Sciatic nerve (tissue), 2 donors: Measurements from ENCODE around the gene GRID2. TPM values are rescaled to one million over a fixed set of nuclear protein-coding genes. Genes with fewer than 3 reads are reported as not detected.

Experiments used
- ATAC-seq: fragments of 200-7000 bp; cut with Tn5 transposase; one replicate; pipeline ENCODE4 v1.9.1; 2020; ENCODE audit warnings: mild to moderate bottlenecking, moderate library complexity
- DNase-seq: peaks from one replicate; pipeline ENCODE4 v3.0.0-alpha.2; 2020; ENCODE audit warnings: low spot score
- intact Hi-C: fragments of 100-400 bp; cut with DNase I; formaldehyde crosslinking; loops from one replicate; pipeline ENCODE4 v1.14.2; 2022
- total RNA-seq: library from RNA; stranded (reverse); fragmentation: NEBNext Ultra II Directional; extraction: Animal tissue kit (Norgen Biotek cat#: 25700); gene quantifications from one replicate; pipeline ENCODE4 v1.2.1, GENCODE V29; 2021
- donor health status: DM: no; HTN: no; CAD: no.
- donor health status: DM: no; HTN: no; CAD: no.

Gene GRID2
- total RNA-seq, 1 donor from 2014 or later: 1.4 TPM

DNA sequence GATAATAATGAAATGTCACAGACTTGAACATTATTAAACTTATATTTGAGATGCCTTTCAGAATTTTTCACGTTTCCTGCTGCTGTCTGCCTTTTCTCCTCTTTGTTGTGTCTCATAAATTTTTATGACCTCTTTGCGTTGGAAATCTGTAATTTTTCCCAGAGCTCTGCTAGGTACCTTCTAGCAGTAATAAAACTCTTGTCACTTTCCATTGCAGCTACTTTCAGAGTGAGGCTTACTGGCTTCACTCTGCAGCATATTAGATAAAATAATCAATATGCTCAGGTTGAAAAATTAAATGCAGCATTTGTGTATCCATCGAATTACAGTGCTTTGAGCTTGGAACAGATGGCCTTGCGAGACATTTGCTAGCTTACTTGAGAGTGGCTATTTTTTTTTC lies 689.0 kb downstream of the GRID2 start:
- ATAC-seq (no peak), DNase-seq (no peak)
- intact Hi-C loops: no loop called here

- ATAC-seq (no peak), DNase-seq (no peak)
- intact Hi-C loops: no loop called here
These were observed 691.0 kb downstream of the GRID2 start for GRCh38 chr4:92994727-92995126.

DNA sequence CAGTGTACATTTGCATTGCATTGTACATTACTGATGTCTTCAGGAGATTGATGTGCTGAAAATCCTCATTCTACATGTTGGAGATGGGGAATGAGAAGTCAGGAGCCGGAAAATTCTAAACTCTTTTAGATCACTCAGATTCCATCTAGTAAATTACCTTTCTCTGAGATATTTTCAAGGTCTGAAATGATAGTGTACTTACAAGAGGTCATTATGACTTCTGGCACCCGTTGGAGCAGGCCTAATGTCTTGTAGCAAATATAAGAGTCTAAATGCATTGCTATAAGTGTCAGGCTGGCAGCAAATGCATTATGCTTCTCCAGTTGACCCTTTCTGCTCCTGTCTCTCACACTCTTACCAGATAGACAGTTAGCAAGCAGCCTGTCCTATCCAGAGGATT lies 692.8 kb downstream of the GRID2 start:
- DNase-seq (no peak), ATAC-seq (no peak)
- intact Hi-C loops: no loop called here

- intact Hi-C loops: no loop called here
- no peak for DNase-seq
- ATAC-seq: no peak
These were observed 697.1 kb downstream of the GRID2 start for GRCh38 chr4:93000910-93001309.

DNA sequence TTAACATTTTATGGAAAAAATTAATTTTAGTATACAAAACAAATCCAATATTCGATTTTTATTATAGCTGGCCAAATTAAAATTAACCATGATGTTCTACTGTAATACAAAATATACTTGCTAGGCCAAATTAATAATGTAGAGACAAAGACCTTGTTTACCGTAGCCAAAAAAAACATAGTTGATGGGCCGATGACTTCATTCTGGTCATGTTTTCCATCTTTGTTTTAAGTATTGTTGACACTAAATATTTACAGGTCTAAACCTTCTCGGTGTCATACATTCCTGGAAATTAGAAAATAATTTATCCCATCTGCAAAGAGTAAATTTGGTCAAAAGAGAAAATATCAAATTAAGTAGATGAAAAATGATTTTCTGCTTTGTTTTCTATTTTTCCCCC lies 698.5 kb downstream of the GRID2 start:
- intact Hi-C loops: no loop called here
- DNase-seq (no peak), ATAC-seq (no peak)

DNA sequence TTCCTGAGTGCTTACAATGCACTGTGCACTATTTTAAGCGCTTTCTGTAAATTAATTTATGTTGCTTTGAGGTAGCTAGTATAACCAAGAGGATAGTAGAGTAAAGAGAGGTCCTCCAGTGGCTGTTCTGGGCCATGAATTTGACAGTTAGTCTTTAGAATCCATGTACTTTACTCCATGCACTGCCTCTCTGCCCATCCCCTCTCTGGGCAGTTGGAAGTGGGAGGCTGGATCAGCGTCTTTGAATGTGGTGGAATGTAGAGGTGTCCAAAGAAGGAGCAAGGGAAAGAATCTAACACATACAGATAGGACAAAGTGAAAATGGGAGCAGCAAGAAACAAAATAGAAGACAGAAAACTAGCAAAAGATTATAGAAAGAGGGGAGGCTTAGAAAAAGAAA lies 712.6 kb downstream of the GRID2 start:
- intact Hi-C loops: no loop called here
- no peak for DNase-seq
- no peak for ATAC-seq

DNA sequence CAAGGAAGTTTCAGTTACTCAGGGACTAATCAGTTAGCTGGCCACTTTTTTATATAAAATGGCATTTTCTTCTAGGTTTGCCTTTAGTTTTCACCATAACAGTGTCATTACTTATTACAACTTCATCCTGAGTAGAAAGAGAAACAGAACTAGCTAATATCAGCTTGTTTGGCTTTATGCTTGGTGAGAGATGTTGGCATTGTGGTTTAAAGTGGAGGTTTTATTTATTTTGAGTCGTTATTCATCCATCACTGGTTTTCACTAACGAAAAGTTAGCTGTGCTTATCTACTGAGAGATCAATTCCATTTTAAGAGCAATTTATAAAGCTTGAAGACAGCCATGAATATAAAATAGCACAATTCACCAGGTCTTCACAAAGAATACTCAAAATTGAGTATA lies 714.5 kb downstream of the GRID2 start:
- intact Hi-C loops: no loop called here
- DNase-seq (no peak), ATAC-seq (no peak)

GRCh38 chr4:93018806-93019205 lies 715.0 kb downstream of the GRID2 start:
- ATAC-seq (no peak), DNase-seq (no peak)
- intact Hi-C loops: no loop called here

DNA sequence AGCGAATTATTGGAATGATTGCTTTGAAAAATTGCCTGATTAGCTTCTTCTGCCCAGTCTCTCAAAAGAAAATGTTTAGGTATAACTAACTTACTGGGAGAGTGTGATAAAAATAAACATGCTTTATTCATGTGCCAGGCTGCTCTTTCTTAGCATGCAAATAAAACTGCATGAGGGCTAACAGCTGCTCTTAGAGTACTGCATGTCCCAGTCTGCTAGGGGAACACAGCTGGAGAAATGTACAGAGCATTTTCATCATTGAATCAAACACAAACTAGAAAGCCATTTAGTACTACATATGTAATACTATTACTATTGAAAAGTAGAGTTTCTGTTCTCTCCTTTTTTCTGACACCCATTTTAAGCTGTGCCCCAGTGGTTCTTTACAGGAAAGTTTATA lies 726.0 kb downstream of the GRID2 start:
- ATAC-seq (no peak), DNase-seq (no peak)

DNA sequence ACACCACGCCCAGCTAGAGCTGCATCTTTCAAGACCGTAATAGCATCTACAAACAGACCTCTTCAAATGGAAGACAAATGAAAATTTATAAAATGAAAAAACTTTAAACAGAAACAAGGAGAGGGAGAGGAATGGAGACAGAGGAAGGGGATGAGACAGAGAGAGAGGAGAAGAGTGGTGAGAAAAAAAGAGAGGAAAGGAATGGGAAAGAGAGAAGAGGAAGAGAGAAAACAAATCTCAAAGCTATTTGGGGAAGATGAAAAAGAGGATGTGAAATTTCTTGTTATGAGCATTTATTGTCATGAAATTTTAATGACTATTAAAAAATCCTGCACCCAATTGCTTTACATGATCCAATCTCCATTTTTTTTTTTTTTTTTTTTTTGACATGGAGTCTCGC lies 726.9 kb downstream of the GRID2 start:
- DNase-seq (no peak), ATAC-seq (no peak)
- intact Hi-C loops: no loop called here

More for the DNA sequence above, 726.0 kb downstream of the GRID2 start:
- intact Hi-C loops: no loop called here

DNA sequence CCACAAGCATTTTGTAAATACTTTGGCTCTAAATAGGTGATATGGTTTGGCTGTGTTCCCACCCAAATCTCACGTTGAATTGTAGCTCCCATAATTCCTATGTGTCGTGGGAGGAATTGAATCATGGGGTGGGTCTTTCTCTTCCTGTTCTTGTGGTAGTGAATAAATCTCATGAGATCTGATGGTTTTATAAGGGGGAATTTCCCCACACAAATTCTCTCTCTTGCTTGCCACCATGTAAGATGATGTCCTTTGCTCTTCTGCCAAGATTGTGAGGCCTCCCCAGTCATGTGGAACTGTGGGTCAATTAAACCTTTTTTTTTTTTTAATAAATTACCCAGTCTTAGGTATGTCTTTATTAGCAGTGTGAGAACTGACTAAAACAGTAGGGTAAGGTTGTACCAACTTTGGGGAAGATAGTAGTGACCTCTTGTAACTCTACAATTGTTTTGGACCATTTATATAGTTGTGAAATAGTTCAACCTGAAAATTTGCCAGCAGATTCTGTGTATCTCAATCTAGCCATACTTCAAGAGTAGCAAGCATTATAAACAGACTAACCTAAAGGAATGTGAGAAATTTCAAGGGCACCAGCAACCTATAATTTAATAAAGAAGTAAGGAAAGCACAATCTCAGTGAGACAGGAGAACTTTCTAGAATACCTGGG lies 727.8 kb downstream of the GRID2 start:
- intact Hi-C loops: no loop called here
- no peak for DNase-seq
- no peak for ATAC-seq

DNA sequence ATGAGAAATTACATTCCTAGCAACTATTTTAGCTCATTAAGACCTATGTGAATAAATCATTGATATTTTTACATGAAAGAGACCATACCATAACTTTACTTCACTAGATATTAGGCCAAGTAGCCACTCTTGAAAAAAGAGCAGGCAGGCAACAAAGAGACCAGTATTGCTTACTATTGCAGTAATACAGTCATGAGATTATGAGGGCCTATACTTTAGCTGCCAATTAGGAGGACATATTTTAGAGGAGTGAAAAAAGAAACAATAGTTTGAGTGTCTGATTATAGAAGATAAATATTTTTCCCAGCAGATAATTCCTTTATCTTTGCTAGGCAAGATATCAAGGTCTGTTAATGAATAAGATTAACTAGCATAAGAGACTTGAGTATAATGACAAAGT lies 739.0 kb downstream of the GRID2 start:
- intact Hi-C loops: no loop called here

GRCh38 chr4:93053140-93053539 lies 749.4 kb downstream of the GRID2 start:
- intact Hi-C loops: no loop called here

More for the DNA sequence above, 739.0 kb downstream of the GRID2 start:
- DNase-seq: no peak
- ATAC-seq: no peak

GRCh38 chr4:93061826-93062225 lies 758.1 kb downstream of the GRID2 start:
- ATAC-seq (no peak), DNase-seq (no peak)
- intact Hi-C loops: no loop called here

More at GRCh38 chr4:93053140-93053539, 749.4 kb downstream of the GRID2 start:
- no peak for DNase-seq
- ATAC-seq: no peak

DNA sequence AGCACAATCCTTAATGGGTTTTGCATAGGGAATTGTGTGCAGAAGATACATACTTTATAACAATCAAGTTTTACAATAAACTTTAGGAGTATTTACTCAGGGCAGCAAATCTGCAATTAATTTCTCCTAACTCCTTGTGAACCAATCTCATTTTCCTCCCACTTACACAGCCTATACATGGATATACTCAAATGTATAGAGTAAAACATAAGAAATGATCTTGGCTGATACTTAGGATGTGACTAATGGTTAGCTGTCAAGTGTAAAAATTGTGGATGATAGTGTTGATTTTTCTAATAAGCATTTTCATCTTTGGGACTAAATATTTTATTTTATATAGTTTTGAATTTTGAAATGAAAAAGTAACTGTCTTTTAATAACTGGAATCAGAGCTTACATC lies 759.6 kb downstream of the GRID2 start:
- ATAC-seq (no peak), DNase-seq (no peak)
- intact Hi-C loops: no loop called here

DNA sequence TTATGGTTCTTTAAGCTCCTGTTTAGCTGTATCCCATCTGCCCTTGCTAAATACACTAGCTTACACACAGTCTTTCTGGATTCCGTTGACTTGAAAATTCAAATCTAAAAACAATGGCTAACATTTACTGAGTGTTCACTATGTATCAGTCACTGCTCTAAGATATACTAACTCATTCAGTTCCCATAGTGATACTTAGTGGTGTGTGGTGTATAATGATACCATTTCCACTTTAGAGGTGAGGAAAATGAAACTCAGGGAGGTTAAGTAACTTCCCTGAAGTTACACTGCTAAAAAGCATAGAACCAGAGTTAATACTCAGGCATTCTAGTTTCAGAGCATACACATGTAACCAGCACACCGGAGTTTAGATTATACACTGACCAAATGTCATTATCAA lies 762.0 kb downstream of the GRID2 start:
- intact Hi-C loops: no loop called here
- DNase-seq (no peak), ATAC-seq (no peak)

DNA sequence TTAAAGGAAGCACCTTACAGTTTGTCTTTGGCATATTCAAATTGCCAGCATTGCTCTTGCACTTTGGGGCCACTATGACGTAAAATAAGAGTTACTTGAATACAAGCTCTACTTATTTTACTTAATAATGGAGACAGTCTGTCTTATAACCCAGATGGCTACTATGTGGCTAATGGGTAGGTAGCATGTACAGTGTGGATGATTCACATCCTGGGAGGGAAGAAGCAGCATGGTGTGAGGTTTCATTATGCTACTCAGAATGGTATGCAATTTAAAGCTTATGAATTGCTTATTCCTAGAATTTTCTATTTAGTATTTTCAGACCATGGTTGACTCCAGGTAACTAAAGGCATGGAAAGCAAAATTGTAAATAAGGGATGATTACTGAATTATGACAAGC lies 763.0 kb downstream of the GRID2 start:
- no peak for ATAC-seq
- no peak for DNase-seq
- intact Hi-C loops: no loop called here

DNA sequence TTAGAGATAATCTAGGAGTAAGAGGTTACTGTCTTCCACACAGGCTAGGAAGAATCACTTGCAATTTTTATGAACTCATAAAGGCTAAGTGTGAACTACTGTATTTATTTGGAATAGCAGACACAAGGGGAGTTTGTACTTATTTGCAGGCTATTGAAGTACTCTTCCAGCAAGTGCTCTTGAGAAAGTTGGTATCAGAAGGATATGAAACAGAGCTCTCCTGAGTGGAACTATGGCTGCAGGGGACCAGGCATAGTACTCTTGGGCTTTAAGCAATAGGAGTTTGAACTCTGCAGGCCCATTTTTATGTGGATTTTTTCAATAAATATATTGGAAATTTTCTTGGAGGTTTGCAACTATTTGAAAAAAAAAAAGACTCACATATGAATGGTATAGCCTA lies 768.5 kb downstream of the GRID2 start:
- intact Hi-C loops: no loop called here
- ATAC-seq: no peak
- no peak for DNase-seq

DNA sequence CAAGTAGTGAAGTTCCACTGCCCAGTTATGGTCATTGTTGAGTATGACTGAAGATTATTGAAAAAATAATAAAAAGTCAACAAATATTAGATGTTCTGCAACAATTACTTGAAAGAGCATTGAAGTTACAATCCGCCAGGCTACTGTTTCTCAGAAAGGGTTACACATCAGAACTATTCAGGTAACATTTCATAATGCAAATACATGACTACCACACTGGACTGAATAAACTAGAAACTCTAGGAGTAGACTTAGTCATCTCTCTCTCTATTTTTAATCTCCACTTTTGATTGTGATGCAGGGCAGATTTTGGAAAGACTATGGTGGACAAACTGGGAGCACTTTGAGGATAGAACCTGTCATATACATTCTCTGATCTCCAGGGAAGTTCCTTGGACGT lies 776.5 kb downstream of the GRID2 start:
- intact Hi-C loops: no loop called here
- DNase-seq: no peak
- no peak for ATAC-seq

GRCh38 chr4:93084599-93085305 lies 781.0 kb downstream of the GRID2 start:
- intact Hi-C loops: no loop called here

DNA sequence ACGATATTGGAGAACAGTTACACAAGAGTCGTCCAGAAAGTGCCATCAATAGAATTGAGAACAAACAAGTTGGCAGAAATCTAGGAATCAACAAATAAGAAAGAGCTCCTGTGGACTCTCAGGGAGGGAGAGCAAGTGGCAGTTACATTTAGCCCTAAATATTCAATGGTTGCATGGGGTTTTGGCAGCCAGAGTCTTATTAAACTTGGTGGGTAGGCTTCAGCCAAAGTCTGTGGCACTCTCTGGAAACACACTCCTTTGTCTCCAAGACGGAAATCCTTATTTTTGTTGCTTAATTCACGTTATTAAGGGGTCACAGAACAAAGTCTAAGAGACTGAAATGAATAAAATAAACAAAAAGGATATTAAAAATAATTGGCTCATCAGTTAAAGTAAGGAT lies 782.6 kb downstream of the GRID2 start:
- DNase-seq (no peak), ATAC-seq (no peak)
- intact Hi-C loops: no loop called here

More at GRCh38 chr4:93084599-93085305, 781.0 kb downstream of the GRID2 start:
- DNase-seq (no peak), ATAC-seq (no peak)
